Spleen (tissue), 11 donors: ENCODE results near the gene FOXP1. TPM values are rescaled to one million over a fixed set of nuclear protein-coding genes. Genes with fewer than 3 reads are reported as not detected.

Source experiments
- DNase-seq: peaks from one replicate; pipeline ENCODE4 v3.0.0-alpha.2; 2020
- H3K27ac ChIP-seq, 8 donors: fragments of 200-600 bp; sonication (generic) in 7 of 8; 1 replicate in 4 of 8; 2 replicates in 4 of 8; pipeline versions ENCODE4 v1.5.0 to v1.8.0; 2016 to 2021; ENCODE audit warnings: inconsistent platforms in 4 of 8, mild to moderate bottlenecking in 4 of 8, moderate library complexity in 1 of 8
- H3K27me3 ChIP-seq, 7 donors: fragments of 200-600 bp; sonication (generic) in 6 of 7; replicated peaks in 1 of 7; 1 replicate in 4 of 7; 2 replicates in 3 of 7; pipeline versions ENCODE4 v1.5.0 to v1.8.0; 2016 to 2021; ENCODE audit warnings: inconsistent platforms in 3 of 7, mild to moderate bottlenecking in 1 of 7
- H3K36me3 ChIP-seq, 6 donors: fragments of 200-600 bp; sonication (generic) in 5 of 6; 1 replicate in 4 of 6; 2 replicates in 2 of 6; pipeline versions ENCODE4 v1.5.0 to v1.8.0; 2016 to 2021; ENCODE audit warnings: inconsistent platforms in 2 of 6
- H3K4me1 ChIP-seq, 6 donors: fragments of 200-600 bp; sonication (generic) in 5 of 6; 1 replicate in 3 of 6; 2 replicates in 3 of 6; pipeline versions ENCODE4 v1.5.0 to v1.8.0; 2016 to 2021; ENCODE audit warnings: inconsistent platforms in 3 of 6
- H3K4me3 ChIP-seq, 8 donors: fragments of 200-600 bp; sonication (generic) in 7 of 8; 1 replicate in 4 of 8; 2 replicates in 4 of 8; pipeline versions ENCODE4 v1.5.0 to v1.8.0; 2016 to 2021; ENCODE audit warnings: inconsistent platforms in 4 of 8, mild to moderate bottlenecking in 4 of 8, moderate library complexity in 2 of 8
- H3K9me3 ChIP-seq, 8 donors: fragments of 200-600 bp; sonication (generic) in 7 of 8; 1 replicate in 4 of 8; 2 replicates in 4 of 8; pipeline versions ENCODE4 v1.5.0 to v1.8.0; 2016 to 2021; ENCODE audit warnings: inconsistent platforms in 4 of 8
- CTCF ChIP-seq, 11 experiments: fragments of 200-600 bp in 7 of 11; fragments of 450-650 bp in 4 of 11; sonication (generic) in 4 of 11; IDR thresholded peaks in 8 of 11; conservative IDR thresholded peaks in 3 of 11; 1 replicate in 7 of 11; 2 replicates in 4 of 11; pipeline versions ENCODE4 v1.4.0 to v1.8.0; 2016 to 2021; ENCODE audit warnings: antibody characterized with exemption in 11 of 11, inconsistent platforms in 4 of 11, mild to moderate bottlenecking in 1 of 11
- POLR2A ChIP-seq, 3 donors: fragments of 450-650 bp; IDR thresholded peaks; one replicate each; pipeline ENCODE4 v1.5.1; 2017; ENCODE audit warnings: antibody characterized with exemption in 3 of 3, mild to moderate bottlenecking in 1 of 3
- POLR2AphosphoS5 ChIP-seq, 3 donors: sonication (generic); formaldehyde crosslinking; IDR thresholded peaks; one replicate each; pipeline ENCODE4 v1.5.1; 2017; ENCODE audit warnings: antibody characterized with exemption in 3 of 3
- WGBS, 5 donors: extraction: QIAGEN DNeasy Blood & Tissue Kit in 3 of 5; methylation state at CpG; one replicate each; pipeline versions ENCODE4 v1.1.5 to v1.1.7; 2013 to 2018; 5-methylcytosine and 5-hydroxymethylcytosine counted together
- intact Hi-C: fragments of 100-400 bp; cut with DNase I; formaldehyde crosslinking; loops from one replicate; pipeline ENCODE4 v1.15.0; 2023; ENCODE audit warnings: low total_unique reads
- polyA plus RNA-seq, 3 donors: library from polyadenylated mRNA; stranded (reverse); fragments of 200-250 nt; gene quantifications; one replicate each; pipeline ENCODE4 v1.2.1, GENCODE V29; 2013
- total RNA-seq, 7 donors: library from RNA; depleted of rRNA in 3 of 7; stranded (reverse); fragments of >200 nt in 3 of 7; fragmentation: NEBNext Ultra II Directional in 4 of 7; extraction: Animal tissue kit (Norgen Biotek cat#: 25700) in 4 of 7; gene quantifications; one replicate each; pipeline versions ENCODE4 v1.1.0 to v1.2.1, GENCODE V29; 2016 to 2021
- donor health status: healthy with polysubstance abuse.
- donor health status: DM: no; HTN: no; CAD: no; lungs with moderate emphysema.
- donor health status: DM: no; HTN: no; CAD: no.
- donor health status: Bipolar disorder and iron deficiency.
- donor health status: healthy.
- donor health status: DM: no; HTN: no; CAD: no.
- donor health status: DM: yes; HTN: yes; CAD: no.

Gene FOXP1
- total and polyA plus RNA-seq, 10 donors: 11.1 to 202 (median 153) TPM

DNA sequence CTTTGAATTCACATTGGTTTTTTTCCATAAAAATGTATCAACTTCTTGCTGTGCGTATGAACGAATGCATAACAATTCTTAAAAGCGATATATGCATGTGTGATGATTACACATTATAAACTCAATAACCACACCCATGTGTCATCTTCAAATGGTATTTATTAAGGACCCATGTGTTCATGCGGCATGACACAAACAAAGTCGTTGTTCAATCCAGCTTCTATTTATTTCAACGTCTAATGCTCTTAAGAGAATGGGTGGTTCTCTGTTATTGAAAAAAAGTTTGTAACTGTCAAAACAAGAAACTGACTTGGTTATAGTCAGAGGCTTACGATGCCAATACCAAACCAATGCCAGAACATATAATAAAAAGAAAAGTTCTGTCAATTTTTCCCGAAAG lies 195.9 kb downstream of the FOXP1 start:
- Histone ChIP-seq H3K36me3 (no peaks in the 10 kb centered on the region), H3K4me1 (peaks cover 37 to 94% (median 66%) of the 10 kb centered on the region in 6 donors), H3K27ac (peak overlapping the region; percentile 49 to 88 (median 80)), H3K9me3 (no peaks in the 10 kb centered on the region), H3K4me3 (no peak overlapping the region), H3K27me3 (no peaks in the 10 kb centered on the region)
- 67 to 78% (median 69%) methylated on average over 8 of the region's 8 CpGs for WGBS, 5 donors
- no peak for DNase-seq
- no peak for TF ChIP-seq POLR2A (IDR thresholded peaks at IDR 0.05)
- no peak for TF ChIP-seq CTCF (IDR thresholded peaks at IDR 0.05 in 8 of 11, conservative IDR thresholded peaks at IDR 0.05 in 3 of 11)
- no peak for TF ChIP-seq POLR2AphosphoS5 (IDR thresholded peaks at IDR 0.05)
- intact Hi-C loops: no loop called here

DNA sequence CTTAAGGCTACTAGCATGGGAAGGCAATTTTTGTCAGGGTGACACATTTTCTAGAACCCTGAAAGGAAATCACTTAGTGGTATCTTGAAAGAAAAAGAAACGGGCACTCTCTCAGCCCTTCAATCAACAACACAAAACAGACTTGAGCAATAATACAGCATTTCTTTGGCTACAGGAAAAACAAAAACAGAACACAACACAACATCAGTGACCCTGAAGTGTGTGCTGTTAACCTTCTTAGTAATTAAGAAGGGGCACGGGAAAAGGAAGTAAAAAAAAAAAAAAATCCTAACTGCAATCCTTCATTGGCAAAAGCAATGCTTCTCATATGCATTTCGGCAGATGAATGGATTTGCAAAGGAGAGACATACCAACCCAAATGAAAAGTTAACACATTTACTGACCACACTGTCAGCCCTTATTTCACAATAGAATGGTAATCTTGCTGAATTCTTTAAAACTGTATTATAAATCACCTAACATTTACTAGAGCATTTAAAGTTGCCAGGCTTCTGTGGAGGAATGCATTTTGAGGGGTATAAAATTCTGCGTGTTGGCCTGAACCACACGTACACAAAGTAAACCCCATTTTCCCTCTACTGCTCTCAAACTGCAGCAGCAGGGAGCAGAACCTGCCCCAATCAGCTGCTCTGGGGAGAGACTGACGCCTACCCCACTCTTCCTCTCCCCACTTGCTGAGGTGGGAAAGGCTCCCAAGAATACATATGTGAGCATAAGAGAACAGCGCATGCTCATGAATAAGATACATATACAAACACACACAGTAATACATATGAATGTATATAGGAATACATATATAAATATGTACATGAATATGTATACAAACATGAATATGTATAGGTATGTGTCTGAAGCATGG lies 198.5 kb downstream of the FOXP1 start:
- DNase-seq: no peak
- Histone ChIP-seq H3K36me3 (no peaks in the 10 kb centered on the region), H3K4me1 (peaks cover 14 to 71% (median 41%) of the 10 kb centered on the region in 6 donors), H3K27me3 (no peaks in the 10 kb centered on the region), H3K9me3 (no peaks in the 10 kb centered on the region), H3K27ac (peak overlapping the region in 4 of 8 donors; percentile 5 to 83 (median 46)), H3K4me3 (no peak overlapping the region)
- intact Hi-C loops: no loop called here
- no peak for TF ChIP-seq POLR2A (IDR thresholded peaks at IDR 0.05)
- TF ChIP-seq CTCF (IDR thresholded peaks at IDR 0.05 in 8 of 11, conservative IDR thresholded peaks at IDR 0.05 in 3 of 11): no peak
- WGBS, 5 donors: 41 to 56% (median 44%) methylated on average over 7 of the region's 7 CpGs

DNA sequence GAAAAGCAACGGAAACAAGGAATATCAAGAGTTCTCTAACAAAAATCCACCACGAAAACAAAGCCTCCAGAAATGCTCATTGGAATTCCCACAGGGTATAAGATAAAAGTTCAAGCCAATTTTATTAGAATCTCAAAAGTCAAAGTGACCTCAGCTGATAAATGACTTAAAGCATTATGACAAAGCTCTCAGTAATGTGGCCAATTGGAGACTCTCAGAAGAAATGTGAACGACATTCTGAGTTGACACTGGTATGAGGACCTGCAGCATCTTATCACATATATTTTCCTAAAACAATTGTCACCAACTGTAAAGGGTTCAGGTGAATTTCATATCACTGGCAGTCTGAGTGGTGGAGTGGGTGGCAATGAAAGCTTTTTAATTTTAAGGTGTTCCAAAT lies 199.1 kb downstream of the FOXP1 start:
- Histone ChIP-seq H3K4me3 (no peak overlapping the region), H3K27me3 (no peaks in the 10 kb centered on the region), H3K27ac (peak overlapping the region in 4 of 8 donors; percentile 5 to 83 (median 46)), H3K9me3 (no peaks in the 10 kb centered on the region), H3K36me3 (no peaks in the 10 kb centered on the region), H3K4me1 (peaks cover 7 to 69% (median 34%) of the 10 kb centered on the region in 6 donors)
- TF ChIP-seq POLR2AphosphoS5 (IDR thresholded peaks at IDR 0.05): no peak
- no peak for TF ChIP-seq CTCF (IDR thresholded peaks at IDR 0.05 in 8 of 11, conservative IDR thresholded peaks at IDR 0.05 in 3 of 11)
- no peak for TF ChIP-seq POLR2A (IDR thresholded peaks at IDR 0.05)
- intact Hi-C loops: no loop called here
- 47 to 72% (median 58%) methylated on average over 3 of the region's 3 CpGs for WGBS, 5 donors
- no peak for DNase-seq

DNA sequence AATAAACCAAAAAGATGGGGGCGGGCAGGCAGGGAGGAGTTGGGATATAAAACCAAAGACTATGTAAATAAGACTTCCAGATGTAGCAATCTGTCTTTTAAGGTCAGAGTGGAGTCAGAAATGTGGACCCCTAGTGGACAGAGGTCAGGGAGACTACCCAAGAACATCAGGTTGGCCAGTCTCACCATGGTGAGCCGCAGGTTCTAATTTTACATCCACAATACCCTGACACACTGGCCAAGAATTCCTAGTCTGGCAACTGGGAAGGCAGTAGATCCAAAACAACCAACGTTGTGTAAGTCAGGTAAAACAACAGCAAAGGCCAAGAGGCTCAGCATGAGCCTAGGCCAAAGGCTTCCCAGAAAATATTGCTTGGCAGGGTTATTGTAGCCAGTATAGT lies 203.4 kb downstream of the FOXP1 start:
- WGBS, 5 donors: 90 to 98% (median 94%) methylated on average over 3 of the region's 3 CpGs
- no peak overlapping the region for H3K27ac ChIP-seq

More for the DNA sequence above, 203.4 kb downstream of the FOXP1 start:
- Histone ChIP-seq H3K9me3 (no peaks in the 10 kb centered on the region), H3K27me3 (no peaks in the 10 kb centered on the region), H3K4me1 (peaks cover 0 to 59% (median 17%) of the 10 kb centered on the region in 6 donors), H3K36me3 (no peaks in the 10 kb centered on the region), H3K4me3 (no peak overlapping the region)
- DNase-seq: no peak
- intact Hi-C loops: no loop called here
- no peak for TF ChIP-seq POLR2A (IDR thresholded peaks at IDR 0.05)
- no peak for TF ChIP-seq CTCF (IDR thresholded peaks at IDR 0.05 in 8 of 11, conservative IDR thresholded peaks at IDR 0.05 in 3 of 11)
- no peak for TF ChIP-seq POLR2AphosphoS5 (IDR thresholded peaks at IDR 0.05)
